WTC11 (cell line): ENCODE data around the gene ITGA2B. TPM values are rescaled to one million over a fixed set of nuclear protein-coding genes. Genes with fewer than 3 reads are reported as not detected.
A peak's percentile ranks its signal among the peaks of the same experiment; 100 is the strongest.
"Not testable (repeated sequence)": the region's sequence is repeated elsewhere in the genome, so short reads cannot be mapped to it uniquely, and the experiment has no call there.

Experiments
- ATAC-seq: fragments of 200-7000 bp; cut with Tn5 transposase; 2 replicates; pipeline ENCODE4 v1.10.0; 2021; ENCODE audit warnings: mild to moderate bottlenecking, moderate library complexity
- CTCF ChIA-PET: fragments of 300-600 bp; sonication (Branson Sonifier 250); formaldehyde crosslinking; loops from one replicate; lab custom pipeline; 2021; ENCODE audit warnings: antibody characterized with exemption; lab: Charles Lee
- POLR2A ChIA-PET: fragments of 350-600 bp; sonication (Branson Sonifier 250); formaldehyde crosslinking; loops from one replicate; lab custom pipeline; 2021; ENCODE audit warnings: antibody characterized with exemption; lab: Charles Lee
- DNase-seq: peaks from one replicate; pipeline ENCODE4 v3.0.0; 2021; ENCODE audit warnings: low spot score
- H3K27ac Mint-ChIP-seq: 2 replicates; pipeline ENCODE4 v1.8.0; 2021; ENCODE audit warnings: mixed read lengths
- H3K27me3 Mint-ChIP-seq: 2 replicates; pipeline ENCODE4 v1.8.0; 2021; ENCODE audit warnings: low read depth, mild to moderate bottlenecking, moderate library complexity, mixed read lengths
- H3K36me3 Mint-ChIP-seq: 2 replicates; pipeline ENCODE4 v1.8.0; 2021; ENCODE audit warnings: mixed read lengths
- H3K4me1 Mint-ChIP-seq: 2 replicates; pipeline ENCODE4 v1.8.0; 2022; ENCODE audit warnings: mixed read lengths
- H3K4me3 Mint-ChIP-seq: 2 replicates; pipeline ENCODE4 v1.8.0; 2021; ENCODE audit warnings: mild to moderate bottlenecking, moderate library complexity, mixed read lengths
- H3K9me3 Mint-ChIP-seq: 2 replicates; pipeline ENCODE4 v1.8.0; 2021; ENCODE audit warnings: mixed read lengths
- E2F4 ChIP-seq: sonication (generic); formaldehyde crosslinking; IDR thresholded peaks from 2 replicates; pipeline ENCODE4 v1.8.1; 2022; ENCODE audit warnings: low read depth, mild to moderate bottlenecking, moderate library complexity, missing genetic modification reagents, borderline replicate concordance
- FOXK1 ChIP-seq: sonication (generic); formaldehyde crosslinking; IDR thresholded peaks from 2 replicates; pipeline ENCODE4 v1.8.0; 2022; ENCODE audit warnings: mild to moderate bottlenecking, moderate library complexity, missing genetic modification reagents
- HMGXB4 ChIP-seq: sonication (generic); formaldehyde crosslinking; IDR thresholded peaks from 2 replicates; pipeline ENCODE4 v1.8.1; 2023; ENCODE audit warnings: mild to moderate bottlenecking, moderate library complexity, missing genetic modification reagents
- JUN ChIP-seq: sonication (generic); formaldehyde crosslinking; IDR thresholded peaks from 2 replicates; pipeline ENCODE4 v1.8.0; 2023; ENCODE audit warnings: mild to moderate bottlenecking, missing genetic modification reagents
- KAT7 ChIP-seq: sonication (generic); formaldehyde crosslinking; IDR thresholded peaks from 2 replicates; pipeline ENCODE4 v1.8.1; 2023; ENCODE audit warnings: missing genetic modification reagents, mild to moderate bottlenecking, borderline replicate concordance
- NFYB ChIP-seq: sonication (generic); formaldehyde crosslinking; conservative IDR thresholded peaks from 2 replicates; pipeline ENCODE4 v1.8.0; 2022; ENCODE audit warnings: low read depth, missing genetic modification reagents
- OVOL2 ChIP-seq: fragments of 250-450 bp; sonication (Bioruptor Pico); IDR thresholded peaks from 2 replicates; pipeline ENCODE4 v1.9.0; 2021; ENCODE audit warnings: mild to moderate bottlenecking, borderline replicate concordance
- PREB ChIP-seq: sonication (generic); formaldehyde crosslinking; IDR thresholded peaks from 2 replicates; pipeline ENCODE4 v1.8.1; 2022; ENCODE audit warnings: mild to moderate bottlenecking, missing genetic modification reagents, moderate library complexity, borderline replicate concordance
- USF1 ChIP-seq: sonication (generic); formaldehyde crosslinking; IDR thresholded peaks from 2 replicates; pipeline ENCODE4 v1.8.0; 2022; ENCODE audit warnings: mild to moderate bottlenecking, missing genetic modification reagents
- ZNF138 ChIP-seq: sonication (generic); formaldehyde crosslinking; conservative IDR thresholded peaks from 2 replicates; pipeline ENCODE4 v1.8.1; 2022; ENCODE audit warnings: mild to moderate bottlenecking, moderate library complexity, missing genetic modification reagents
- ZNF425 ChIP-seq: fragments of 250-450 bp; sonication (Bioruptor Pico); conservative IDR thresholded peaks from 2 replicates; pipeline ENCODE4 v1.9.0; 2021; ENCODE audit warnings: mild to moderate bottlenecking
- total RNA-seq: library from RNA; stranded (reverse); gene quantifications from 3 replicates; pipeline ENCODE4 v1.2.3, GENCODE V29; 2021
- TF ChIP-seq, protein P1 (sequence below): sonication (generic); formaldehyde crosslinking; IDR thresholded peaks from 2 replicates; pipeline ENCODE4 v1.8.1; 2023; ENCODE audit warnings: mild to moderate bottlenecking, missing genetic modification reagents, moderate library complexity
- TF ChIP-seq, protein P2 (sequence below): sonication (generic); formaldehyde crosslinking; IDR thresholded peaks from 2 replicates; pipeline ENCODE4 v1.8.0; 2022; ENCODE audit warnings: mild to moderate bottlenecking, missing genetic modification reagents
- TF ChIP-seq, protein P3 (sequence below): fragments of 250-450 bp; sonication (Bioruptor Pico); IDR thresholded peaks from 2 replicates; pipeline ENCODE4 v1.9.0; 2021; ENCODE audit warnings: mild to moderate bottlenecking

ITGA2B gene
- total RNA-seq, 1 experiment from 2014 or later, result 21.5 TPM

DNA sequence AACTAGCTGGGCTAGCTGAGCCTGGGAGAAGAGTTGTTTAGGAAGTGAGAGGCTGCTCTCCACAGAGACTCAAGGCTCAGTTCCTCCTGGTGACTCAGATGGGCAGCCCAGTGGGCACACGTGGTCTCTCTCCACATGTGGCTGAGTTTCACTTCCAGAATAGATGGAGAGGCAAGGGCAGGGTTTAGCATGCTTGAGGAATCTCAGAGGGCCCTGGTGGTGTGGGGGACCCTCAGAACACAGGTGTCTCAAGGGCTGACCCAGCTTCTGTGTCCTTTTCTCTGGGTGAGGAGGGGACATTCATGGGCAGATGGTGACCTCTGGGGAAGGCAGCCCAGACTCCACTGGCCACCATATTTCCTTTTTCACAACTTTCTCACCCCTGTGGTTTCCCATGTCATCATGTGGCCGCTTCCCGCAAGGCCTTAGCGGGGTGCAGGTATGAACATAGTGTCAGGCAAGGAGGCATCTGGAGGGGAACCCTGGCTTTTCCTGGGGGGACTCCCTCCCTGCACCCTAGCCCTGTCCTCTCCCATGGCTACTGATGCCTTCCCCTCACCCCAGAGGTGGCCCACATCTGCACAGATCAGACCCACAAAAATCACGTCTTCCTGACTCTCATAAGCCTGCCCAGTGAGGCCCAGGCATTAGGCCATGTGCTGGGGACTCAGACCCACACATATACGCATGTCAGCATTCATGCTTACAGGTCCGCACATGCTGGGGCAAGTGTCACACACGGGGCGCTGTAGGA lies 41.0 kb downstream of the ITGA2B start (continued):
- TF ChIP-seq USF1 (CRISPR knock-in tag), result no peak
- TF ChIP-seq ZNF138, result no peak
- no peak for TF ChIP-seq E2F4 (CRISPR knock-in tag)
- no peak for TF ChIP-seq PREB (CRISPR knock-in tag)
- no peak for TF ChIP-seq NFYB
- TF ChIP-seq JUN (CRISPR knock-in tag), result no peak
- no peak for TF ChIP-seq KAT7 (CRISPR knock-in tag)
- TF ChIP-seq, protein P1, sequence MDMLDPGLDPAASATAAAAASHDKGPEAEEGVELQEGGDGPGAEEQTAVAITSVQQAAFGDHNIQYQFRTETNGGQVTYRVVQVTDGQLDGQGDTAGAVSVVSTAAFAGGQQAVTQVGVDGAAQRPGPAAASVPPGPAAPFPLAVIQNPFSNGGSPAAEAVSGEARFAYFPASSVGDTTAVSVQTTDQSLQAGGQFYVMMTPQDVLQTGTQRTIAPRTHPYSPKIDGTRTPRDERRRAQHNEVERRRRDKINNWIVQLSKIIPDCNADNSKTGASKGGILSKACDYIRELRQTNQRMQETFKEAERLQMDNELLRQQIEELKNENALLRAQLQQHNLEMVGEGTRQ (CRISPR knock-in tag), result no peak
- TF ChIP-seq FOXK1 (CRISPR knock-in tag), result no peak
- TF ChIP-seq, all 79 proteins: peak for 0

- H3K4me3 Mint-ChIP-seq, POLR2A ChIA-PET, H3K27ac Mint-ChIP-seq, DNase-seq, H3K4me1 Mint-ChIP-seq, H3K36me3 Mint-ChIP-seq, H3K9me3 Mint-ChIP-seq, ATAC-seq: not testable (repeated sequence)
- H3K27me3 Mint-ChIP-seq, result peaks cover 20% of the 10 kb centered on the region
- CTCF ChIA-PET, result interaction anchor here (1.0 to 1.4 kb wide), 2 partner anchors 16 to 137 kb away, joined by 3 read pairs; partner anchors contain the start of gene FAM171A2
These were observed 42.0 kb downstream of the ITGA2B start for GRCh38 chr17:44347206-44348055.

GRCh38 chr17:44346064-44346844 lies 43.2 kb downstream of the ITGA2B start:
- no peak for ATAC-seq
- Mint-ChIP-seq H3K4me1 (peaks cover 8% of the 10 kb centered on the region), H3K9me3 (no peaks in the 10 kb centered on the region), H3K36me3 (no peaks in the 10 kb centered on the region), H3K27ac (no peak overlapping the region), H3K27me3 (peaks cover 20% of the 10 kb centered on the region), H3K4me3 (peak overlapping the region; percentile 85)
- ChIA-PET CTCF (interaction anchor here (0.6 to 3.5 kb wide), 47 partner anchors 8 to 363 kb away, joined by 3 to 78 read pairs (median 6); partner anchors contain the start of genes ASB16, ATXN7L3, FAM171A2 and HDAC5), POLR2A (interaction anchor here (0.8 to 1.4 kb wide), 9 partner anchors 9 to 124 kb away, joined by 3 to 8 read pairs (median 4); partner anchors contain the start of genes RUNDC3A and SLC25A39)
- no peak for DNase-seq
- TF ChIP-seq, protein P2, sequence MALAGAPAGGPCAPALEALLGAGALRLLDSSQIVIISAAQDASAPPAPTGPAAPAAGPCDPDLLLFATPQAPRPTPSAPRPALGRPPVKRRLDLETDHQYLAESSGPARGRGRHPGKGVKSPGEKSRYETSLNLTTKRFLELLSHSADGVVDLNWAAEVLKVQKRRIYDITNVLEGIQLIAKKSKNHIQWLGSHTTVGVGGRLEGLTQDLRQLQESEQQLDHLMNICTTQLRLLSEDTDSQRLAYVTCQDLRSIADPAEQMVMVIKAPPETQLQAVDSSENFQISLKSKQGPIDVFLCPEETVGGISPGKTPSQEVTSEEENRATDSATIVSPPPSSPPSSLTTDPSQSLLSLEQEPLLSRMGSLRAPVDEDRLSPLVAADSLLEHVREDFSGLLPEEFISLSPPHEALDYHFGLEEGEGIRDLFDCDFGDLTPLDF, result no peak
- TF ChIP-seq ZNF425 (no peak), USF1 (CRISPR knock-in tag) (no peak), HMGXB4 (CRISPR knock-in tag) (no peak), OVOL2 (CRISPR knock-in tag) (no peak), E2F4 (CRISPR knock-in tag) (no peak)
- TF ChIP-seq, protein P3, sequence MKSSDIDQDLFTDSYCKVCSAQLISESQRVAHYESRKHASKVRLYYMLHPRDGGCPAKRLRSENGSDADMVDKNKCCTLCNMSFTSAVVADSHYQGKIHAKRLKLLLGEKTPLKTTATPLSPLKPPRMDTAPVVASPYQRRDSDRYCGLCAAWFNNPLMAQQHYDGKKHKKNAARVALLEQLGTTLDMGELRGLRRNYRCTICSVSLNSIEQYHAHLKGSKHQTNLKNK (CRISPR knock-in tag), result no peak
